HG02885 (cell line): Measurements from ENCODE around the gene GGNBP2.
A peak's percentile ranks its signal among the peaks of the same experiment; 100 is the strongest.

Source experiments
- ATAC-seq: cut with Tn5 transposase; IDR thresholded peaks from one replicate; pipeline ENCODE4 v1.9.1; 2021; ENCODE audit warnings: mild to moderate bottlenecking; ENCODE audit not compliant: unreplicated experiment, poor library complexity

GGNBP2 gene

DNA sequence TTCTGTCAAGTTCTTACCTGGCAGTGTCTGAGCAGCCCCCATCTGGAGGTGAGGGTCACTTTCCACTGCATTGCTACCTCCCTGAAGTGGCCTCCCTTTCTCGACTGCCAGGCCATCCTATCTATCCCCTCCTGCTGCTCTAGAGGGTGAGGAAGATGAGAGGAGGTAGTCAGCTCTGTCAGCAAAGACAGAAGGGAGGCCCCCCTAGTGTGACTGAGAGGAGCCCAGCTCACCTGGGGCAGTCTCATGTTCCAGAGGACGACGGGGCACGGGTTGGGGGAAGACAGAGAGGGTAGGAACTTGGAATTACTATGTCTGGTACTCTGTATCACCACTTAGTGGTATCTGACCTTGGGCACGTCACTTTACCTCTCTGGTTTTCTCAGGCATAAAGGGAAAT is 32.1 kb upstream of the GGNBP2 start:
- no peak for ATAC-seq

DNA sequence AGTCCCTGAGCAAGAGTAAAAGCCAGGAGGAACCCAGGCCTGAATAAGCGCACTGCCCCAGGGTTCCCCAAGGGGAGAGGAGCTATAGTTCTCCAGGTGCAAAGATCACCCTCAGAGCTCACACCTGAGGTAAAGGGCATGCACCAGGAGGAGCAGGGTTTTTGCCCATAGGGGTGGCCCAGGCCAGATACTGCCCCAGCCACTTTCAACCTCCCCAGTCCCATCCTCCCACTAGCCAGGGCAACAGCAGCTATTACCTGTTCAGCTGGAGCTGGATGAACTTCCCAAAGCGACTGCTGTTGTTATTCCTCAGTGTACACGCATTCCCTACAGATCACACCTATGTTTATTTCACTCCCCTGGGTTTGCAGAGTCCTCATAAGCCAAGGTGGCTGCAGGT is 29.9 kb upstream of the GGNBP2 start:
- no peak for ATAC-seq

DNA sequence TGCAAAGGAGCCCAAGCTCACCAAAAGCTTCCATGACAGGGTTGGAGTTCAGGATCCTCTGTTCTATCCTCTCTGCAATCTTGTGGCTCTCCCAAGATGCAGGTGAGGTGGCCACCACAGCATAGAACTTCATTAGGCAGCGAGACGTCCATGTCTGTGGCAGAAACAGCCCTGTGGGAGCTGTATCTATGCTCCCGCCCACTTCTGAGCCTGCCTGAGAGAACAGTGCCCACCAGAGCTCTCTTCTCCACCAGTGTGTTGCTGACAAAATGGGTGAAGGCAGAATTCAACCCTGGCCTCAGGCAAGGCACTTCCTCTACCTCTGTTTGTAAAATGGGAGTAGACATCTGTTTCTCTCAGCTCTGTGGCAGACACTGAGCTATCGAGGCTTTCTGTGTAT is 28.9 kb upstream of the GGNBP2 start:
- ATAC-seq = no peak

DNA sequence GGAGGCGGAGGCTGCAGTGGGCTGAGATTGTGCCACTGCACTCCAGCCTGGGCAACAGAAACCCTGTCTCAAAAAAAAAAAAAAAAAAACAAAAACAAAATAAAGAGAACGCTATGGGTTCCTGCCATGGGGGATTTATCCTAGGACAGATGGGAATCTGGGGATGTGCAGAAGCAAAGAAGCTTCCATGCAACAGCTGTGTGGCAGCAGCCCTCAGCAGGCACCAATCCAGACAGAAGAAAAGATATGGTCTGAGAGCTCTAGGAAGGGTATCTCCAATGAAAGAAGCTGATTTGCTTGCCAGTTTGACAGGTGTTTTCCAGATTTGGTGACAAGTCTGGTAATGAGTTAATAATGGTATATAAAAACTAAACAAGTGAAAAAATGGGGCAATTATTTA is 21.6 kb upstream of the GGNBP2 start:
- no peak for ATAC-seq

DNA sequence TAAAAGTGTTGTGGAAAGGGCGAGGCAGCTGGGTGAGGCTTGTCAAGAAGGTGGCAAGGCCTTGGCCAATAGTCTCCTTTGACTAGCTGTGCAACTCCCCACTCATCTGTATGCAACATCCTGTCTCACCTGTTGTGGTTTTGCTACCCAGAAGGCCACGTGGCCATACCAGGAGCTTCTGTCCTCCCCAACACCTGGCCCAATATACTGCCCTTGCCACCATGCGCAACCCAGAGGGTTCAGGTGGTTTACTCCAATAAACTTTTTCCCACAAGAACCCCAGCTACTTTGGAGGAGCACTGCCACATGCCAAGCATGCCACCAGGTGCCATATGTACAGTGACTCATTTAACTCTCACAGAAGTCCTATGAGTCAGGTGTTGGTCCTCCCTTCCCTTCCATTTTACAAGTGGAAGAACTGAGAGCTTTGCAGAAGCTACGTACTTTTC is 20.3 kb upstream of the GGNBP2 start:
- ATAC-seq = no peak

DNA sequence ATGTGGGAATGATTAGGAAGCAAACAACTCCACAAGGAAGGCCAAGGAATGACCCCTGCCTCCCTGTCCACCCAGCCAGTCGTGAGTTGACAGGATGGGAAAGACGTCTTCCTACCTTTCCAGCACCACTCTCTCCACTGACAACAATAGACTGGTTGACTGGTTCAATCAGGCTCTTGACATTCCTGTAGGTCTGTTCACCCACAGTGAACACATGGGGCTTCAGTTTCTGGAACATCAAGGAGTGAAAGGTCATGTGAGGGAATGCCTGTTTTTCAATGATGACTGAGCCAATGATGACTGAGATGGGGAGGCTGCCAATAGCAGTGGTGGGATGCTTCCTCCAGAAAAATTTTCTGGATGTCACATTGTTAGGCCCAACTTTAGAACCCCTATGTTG is 19.6 kb upstream of the GGNBP2 start:
- ATAC-seq = no peak

DNA sequence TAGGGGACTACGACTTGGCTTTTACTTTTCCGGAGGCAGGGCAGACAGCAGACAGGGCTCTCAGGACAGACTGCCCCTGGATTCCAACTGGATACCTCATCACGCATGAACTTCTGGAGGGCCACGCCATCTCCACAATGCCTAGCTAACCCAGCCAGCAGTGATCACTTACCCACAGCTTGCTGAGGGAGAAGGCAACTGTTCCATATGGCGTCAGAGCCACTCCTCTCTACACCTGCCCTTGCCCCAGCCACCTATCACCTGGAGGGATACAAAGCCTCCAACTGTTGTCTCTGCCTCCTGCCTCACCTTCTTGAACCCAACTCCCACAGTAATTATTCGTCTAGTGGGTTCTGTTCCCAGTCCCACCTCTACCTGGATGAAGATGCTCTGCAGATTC is 18.8 kb upstream of the GGNBP2 start:
- ATAC-seq = no peak

DNA sequence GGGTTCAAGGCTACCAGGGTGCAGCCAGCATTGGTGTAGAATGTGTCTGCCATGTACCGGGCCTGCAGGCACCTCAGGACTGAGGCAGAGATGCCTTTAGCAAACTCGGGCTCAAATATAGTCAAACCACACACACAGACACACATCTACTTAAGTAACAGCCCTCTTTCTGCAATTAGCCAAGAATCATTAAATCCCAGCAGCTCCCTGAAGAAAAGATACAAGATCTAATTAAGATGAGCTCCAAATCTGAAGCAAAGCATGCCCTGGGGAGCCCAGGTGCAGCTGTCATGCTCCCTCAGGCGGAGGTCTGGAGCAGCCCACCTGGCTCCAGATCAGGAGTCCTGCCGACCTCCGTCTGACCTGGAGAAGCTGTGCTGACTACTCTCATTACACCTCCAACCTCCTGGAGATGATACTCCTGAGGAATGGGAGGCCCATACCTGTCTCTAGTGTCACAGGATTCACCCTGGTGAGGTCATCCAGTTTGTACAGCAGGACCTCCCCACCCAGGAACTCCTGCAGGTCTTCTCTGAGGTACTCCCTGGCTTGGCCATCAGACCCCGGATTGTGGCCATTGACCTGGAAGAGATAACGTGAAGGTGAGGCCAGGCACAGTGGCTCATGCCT is 17.0 kb upstream of the GGNBP2 start:
- ATAC-seq = no peak

DNA sequence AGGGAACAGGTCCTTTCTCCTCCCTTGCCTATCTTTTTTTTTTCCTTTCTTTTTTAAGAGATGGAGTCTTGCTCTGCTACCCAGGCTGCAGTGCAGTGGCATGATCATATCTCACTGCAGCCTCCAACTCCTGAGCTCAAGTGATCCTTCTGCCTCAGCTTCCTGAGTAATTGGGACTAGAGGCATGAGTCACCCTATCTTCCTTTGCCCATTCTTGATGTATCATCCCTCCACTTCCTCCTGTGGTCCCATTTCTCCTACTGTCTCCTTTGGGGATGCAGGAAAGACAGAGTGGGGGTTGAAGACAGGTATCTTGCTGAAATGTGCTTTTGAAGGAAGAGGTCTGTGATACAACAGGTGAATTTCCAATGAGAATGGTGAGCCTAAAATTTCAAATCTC is 15.6 kb upstream of the GGNBP2 start:
- ATAC-seq = no peak

DNA sequence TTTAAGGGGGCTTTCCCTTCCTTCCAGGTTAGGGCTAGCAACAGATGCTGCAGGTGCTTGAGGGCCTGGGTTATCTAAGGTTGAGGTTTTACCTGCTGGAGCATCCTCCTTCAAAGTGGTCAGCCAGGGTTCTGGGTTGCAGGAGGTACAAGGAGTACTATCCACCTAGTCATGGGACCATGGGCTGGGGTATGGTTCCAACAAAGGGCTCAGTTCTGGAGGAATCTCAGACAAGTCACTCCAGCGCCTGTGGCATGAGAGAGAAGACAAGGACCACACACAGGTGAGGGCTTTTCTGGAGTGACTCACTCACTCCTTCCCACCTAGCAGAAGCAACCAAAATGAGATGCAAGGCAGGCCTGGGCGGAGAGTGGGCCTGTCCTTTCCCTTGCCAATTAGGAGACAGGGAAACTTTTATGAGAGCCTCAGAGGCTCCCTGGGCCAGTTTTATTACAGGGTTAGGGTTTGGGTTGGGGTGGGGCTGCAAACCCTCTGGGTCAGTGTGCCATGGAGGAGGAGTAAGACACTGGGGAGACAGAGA is 12.2 kb upstream of the GGNBP2 start:
- no peak for ATAC-seq

DNA sequence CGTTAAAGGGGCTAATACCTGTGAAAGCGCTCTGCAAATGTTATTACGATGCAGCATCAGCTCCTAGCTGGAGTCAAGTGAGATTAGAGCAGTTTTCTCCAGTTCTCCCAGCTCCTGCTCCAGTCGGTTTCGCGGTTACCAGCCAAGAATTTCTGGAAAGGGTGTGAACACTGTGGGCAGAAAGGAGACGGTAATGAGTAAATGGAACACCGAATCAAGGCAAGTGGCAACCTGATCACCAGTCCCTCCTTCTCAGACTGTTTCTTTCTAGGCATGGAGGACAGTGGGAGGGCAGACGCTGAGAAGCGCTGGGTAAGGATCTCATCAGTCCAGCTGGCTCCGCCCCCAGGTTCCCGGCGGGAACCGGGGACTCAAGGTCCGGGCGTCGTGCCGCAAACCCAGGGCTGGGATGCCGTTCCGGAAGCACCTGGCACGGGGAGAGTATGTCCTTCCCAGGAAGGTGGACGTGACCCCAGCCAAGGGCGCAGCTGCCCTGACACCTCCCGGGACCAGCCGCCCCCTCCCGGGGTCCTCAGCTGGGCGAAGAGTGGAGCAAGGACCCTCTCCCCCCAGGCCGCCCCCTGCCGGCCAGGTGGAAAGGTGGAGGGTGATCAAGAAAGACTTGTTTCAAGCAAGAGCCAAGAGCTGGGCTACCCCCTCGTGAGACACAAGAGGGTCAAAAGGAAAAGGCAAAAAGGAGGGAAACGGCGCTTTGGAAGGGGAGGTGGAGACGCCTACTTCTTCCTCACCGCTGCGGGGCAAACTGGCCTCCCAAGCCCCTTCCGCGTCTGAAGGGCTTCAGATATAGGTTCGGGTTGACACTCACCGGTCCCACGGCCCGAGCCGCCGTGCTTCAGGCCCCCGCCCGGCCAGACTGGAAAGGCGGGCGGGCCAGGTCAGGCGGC is 10.5 kb upstream of the GGNBP2 start:
- peak; percentile 29 for ATAC-seq

DNA sequence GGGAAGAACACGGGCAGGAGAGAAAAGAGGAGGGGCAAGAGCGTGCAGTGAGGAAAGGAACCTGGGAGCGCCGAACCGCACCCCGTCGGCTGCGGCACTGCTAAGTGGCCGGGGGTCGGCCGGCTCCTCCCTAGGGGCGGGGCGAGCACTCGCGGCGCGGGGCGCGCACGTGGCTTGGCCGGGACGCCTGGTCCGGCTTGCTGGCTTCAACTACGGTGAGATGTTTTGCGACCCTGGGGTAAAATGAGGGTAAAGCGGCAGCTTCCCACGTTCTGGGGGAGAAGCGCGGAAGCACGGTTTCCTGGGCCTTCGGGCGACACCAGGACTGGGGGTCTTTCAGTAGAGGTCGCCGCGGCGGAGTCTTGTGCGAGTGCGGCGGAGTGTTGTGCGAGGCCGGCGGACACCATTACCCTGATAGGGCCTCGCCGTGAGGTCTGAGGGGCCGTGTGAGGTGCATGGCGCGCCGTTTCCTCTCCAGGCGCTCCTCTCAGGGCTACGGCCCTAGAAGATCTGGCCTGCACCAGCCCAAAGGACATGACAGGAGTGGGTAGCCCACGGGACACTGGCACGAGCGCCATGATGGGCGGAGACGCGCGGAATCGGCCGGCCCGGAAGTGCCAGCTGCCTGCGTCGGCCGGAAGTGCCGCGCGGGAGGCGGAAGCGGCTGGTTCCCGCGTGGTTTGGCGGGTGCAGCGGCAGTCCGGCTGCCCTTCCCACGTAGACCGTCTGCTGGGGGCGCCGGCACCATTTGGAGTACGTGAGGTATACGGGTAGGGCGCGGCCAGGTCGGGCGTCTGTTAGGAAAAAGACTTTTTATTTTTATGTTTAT is 9.7 kb upstream of the GGNBP2 start, which contains the start of the genes MYO19 and PIGW:
Gene MYO19, minus strand, starts transcription at position 29 of the 829 bp plus-strand sequence. CDS start 2,330 bp downstream, outside the sequence.
Gene PIGW, plus strand, starts transcription at position 148 of the 829 bp plus-strand sequence. CDS start 2,115 bp downstream, outside the sequence.
- peak; percentile 84 for ATAC-seq

DNA sequence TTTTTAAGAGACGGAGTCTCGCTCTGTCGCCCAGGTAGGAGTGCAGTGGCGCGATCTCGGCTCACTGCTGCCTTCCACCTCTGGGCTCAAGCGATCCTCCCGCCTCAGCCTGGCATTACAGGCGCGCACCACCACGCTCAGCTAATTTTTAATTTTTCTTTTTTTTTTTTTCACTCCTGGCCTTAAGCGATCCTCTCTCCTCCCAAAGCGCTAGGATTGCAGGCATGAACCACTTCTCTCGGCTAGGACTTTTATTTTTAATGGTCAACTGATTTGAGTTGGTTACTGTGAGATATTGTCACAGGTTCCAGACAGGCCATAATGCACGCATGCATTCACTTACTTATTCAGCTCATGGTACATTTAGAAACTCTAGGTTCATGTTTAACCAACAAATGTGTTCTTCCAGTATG is 9.0 kb upstream of the GGNBP2 start:
- no peak for ATAC-seq

DNA sequence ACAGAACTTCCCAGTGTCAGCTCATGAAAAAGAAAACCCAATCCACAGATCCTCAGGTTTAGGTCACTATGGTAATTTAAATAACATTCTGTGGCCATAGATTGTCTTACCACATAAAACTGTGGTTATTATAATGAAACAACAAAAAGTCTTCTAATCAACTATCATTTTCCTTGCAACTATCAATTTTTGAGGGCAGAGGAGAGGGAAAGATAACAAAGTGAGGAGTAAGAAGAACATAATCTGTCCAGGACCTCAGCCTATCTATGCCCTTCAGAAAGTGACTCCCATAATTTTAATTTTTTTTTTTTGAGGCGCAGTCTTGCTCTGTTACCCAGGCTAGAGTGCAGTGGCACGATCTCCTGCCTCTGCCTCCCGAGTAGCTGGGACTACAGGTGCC is 4.0 kb upstream of the GGNBP2 start:
- ATAC-seq = no peak

DNA sequence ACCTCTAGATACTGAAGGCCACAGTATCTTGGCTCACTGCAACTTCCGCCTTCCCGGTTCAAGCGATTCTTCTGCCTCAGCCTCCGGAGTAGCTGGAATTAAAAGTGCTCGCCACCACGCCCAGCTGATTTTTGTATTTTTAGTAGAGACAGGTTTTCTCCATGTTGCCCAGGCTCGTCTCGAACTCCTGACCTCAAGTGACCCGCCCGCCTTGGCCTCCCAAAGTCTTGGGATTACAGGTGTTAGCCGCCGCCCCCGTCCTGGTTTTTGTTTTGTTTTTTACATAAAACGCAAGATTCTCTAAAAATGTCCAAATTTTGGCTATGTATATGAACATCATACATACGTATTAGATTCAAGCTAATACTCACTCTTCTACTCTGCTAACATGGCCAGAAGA is 2.0 kb upstream of the GGNBP2 start:
- no peak for ATAC-seq

DNA sequence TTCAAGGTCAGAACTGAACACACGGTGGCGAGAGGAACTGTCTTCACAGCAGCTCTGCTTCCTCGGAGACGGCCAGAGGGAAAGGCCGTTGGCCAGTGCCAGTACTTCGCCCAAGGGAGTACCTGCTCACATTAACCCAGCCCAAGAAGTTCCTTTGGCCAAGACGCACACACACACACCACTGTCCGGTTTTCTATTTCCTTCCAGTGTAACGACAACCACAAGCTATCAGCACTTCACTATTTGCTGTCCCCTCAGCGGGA is 744 bp upstream of the GGNBP2 start:
- ATAC-seq = peak; percentile 7

DNA sequence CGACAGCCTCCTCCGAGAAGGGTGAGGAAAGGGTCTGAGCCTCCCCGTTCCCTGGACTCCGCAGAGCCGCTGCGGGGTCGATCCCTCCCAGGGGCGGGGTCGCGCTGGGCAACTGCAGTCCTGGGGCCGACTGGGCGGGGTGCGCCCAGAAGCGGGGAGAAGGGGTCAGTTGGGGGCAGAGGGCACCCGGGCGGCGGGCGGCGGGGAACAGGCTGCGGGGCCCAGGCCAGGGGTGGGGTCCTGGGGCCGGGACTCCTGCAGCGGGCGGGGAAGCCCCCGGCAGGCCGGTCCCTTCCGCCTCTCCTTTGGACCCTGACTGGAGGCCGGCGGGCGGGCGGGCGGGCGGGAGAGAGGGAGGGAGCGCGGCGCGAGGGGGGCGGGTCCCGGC is 352 bp downstream of the GGNBP2 start:
- peak; percentile 45 for ATAC-seq

DNA sequence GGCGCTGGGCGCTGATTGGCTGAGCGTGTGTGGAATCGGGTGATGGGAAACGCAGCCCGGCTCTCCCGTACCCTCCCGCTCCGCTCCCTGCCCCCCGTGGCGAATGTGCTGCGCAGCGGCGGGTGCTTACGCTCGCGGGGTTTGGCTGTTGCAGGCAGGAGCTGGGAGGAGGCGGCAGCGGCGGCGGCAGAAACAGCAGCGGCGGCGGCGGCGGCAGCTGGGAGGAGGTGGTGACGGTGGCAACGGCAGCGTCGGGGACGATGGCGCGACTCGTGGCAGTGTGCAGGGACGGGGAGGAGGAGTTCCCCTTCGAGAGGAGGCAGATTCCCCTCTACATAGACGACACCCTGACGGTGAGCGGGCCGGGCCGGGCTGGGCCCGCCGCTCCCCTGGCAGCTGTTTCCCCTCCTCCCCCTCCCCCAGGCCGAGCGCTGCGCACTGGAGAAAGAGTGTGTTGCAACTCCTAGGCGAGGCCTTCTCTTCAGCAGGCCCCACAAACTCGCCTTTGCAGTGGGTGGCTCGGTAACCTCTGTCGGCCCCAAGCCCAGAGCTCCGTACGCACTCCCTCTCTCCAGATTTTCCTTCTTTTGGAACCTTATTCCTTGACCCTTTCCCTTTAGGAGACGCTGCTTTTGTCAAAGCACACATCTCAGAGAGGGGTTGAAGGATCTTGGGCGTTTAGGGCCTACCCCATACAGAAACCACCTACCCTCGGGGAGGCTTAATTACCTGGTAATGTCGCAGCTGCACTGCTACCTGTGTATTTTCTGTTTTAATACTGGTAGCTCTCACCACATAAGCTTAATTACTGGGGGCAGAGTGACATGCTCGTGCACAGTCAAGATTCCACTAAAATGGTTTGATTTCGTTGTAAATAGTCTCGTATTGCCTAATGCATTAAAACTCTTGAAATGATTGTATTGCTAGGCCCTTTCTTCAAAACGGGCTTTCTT is 1.0 kb downstream of the GGNBP2 start:
- ATAC-seq = peak; percentile 74

DNA sequence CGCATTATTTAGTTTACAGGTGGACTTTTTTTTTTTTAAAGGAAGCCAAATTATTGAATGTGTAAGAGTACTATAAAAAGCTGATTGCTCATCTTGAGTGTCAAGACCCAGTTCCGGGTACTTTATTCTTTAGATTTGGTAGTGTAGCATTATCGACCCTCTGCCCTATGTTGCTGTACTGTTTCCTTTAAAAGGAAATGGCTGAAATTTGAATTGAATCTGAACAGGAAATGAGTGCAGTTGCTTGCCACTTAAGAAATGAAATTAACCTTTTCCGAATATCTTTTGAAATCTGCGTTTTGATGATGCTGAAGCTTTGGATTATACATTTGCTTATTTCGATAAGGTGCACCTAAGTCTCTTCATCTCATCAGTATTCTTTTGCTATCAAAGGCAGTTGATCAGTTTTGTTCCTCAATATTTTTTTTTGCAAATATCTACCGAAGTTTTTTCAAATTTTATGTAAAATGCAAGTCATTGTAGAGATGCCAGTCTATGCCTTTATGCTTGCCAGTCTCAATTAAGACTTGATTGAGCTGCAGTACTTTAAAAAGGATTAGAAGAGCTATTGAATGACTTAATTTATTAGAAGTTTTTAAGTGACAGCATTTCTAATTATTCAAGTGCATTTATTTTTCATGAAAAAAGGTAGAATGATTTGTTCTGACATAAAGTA is 1.8 kb downstream of the GGNBP2 start:
- no peak for ATAC-seq
